HL-60 (cell line): ENCODE data around the gene GRIP2.

Source experiments
- GABPA ChIP-seq: IDR thresholded peaks from 2 replicates; pipeline ENCODE4 v1.6.1; 2012; ENCODE audit warnings: low read depth
- TF ChIP-seq, protein P1 (sequence below): IDR thresholded peaks from one replicate; pipeline ENCODE4 v1.5.1; 2011; ENCODE audit warnings: low read length, control low read depth, inconsistent platforms; ENCODE audit not compliant: insufficient read depth
- TF ChIP-seq, protein P2 (sequence below): IDR thresholded peaks from 2 replicates; pipeline ENCODE4 v1.6.1; 2012; ENCODE audit warnings: low read depth; ENCODE audit not compliant: insufficient replicate concordance

DNA sequence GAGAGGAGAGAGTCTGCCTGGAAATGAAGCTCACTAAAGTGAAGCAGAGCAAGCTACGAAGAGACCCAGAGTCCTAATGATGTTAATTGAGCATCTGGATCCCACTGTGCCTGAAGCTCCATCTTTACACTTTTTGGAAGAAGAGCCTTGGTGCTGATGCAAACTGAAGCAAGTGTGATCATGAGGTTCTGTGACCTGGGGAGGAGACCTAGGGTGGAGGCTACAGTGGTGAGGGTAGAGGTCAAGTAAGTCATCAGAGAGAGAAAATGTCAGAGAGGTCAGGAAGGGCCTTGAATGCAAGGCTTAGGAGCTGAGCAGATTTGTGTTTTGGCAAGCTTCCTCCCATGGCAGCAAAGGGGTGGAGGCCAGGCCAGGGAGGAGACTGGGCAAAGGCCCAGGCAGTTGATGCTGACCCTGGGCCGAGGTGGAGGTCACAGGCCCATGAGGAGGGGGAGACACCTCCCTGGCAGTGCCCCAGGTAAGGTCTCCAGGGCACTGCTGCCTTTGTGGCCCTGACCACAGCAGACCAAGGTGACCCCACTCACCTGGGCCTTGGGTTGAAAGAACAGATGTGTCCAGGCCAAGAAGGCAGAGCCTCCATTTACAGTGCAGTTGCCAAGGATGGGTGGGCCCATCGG is 1.6 kb downstream of the GRIP2 start:
- TF ChIP-seq, protein P1, sequence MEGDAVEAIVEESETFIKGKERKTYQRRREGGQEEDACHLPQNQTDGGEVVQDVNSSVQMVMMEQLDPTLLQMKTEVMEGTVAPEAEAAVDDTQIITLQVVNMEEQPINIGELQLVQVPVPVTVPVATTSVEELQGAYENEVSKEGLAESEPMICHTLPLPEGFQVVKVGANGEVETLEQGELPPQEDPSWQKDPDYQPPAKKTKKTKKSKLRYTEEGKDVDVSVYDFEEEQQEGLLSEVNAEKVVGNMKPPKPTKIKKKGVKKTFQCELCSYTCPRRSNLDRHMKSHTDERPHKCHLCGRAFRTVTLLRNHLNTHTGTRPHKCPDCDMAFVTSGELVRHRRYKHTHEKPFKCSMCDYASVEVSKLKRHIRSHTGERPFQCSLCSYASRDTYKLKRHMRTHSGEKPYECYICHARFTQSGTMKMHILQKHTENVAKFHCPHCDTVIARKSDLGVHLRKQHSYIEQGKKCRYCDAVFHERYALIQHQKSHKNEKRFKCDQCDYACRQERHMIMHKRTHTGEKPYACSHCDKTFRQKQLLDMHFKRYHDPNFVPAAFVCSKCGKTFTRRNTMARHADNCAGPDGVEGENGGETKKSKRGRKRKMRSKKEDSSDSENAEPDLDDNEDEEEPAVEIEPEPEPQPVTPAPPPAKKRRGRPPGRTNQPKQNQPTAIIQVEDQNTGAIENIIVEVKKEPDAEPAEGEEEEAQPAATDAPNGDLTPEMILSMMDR: no peak
- no peak for TF ChIP-seq GABPA
- TF ChIP-seq, protein P2, sequence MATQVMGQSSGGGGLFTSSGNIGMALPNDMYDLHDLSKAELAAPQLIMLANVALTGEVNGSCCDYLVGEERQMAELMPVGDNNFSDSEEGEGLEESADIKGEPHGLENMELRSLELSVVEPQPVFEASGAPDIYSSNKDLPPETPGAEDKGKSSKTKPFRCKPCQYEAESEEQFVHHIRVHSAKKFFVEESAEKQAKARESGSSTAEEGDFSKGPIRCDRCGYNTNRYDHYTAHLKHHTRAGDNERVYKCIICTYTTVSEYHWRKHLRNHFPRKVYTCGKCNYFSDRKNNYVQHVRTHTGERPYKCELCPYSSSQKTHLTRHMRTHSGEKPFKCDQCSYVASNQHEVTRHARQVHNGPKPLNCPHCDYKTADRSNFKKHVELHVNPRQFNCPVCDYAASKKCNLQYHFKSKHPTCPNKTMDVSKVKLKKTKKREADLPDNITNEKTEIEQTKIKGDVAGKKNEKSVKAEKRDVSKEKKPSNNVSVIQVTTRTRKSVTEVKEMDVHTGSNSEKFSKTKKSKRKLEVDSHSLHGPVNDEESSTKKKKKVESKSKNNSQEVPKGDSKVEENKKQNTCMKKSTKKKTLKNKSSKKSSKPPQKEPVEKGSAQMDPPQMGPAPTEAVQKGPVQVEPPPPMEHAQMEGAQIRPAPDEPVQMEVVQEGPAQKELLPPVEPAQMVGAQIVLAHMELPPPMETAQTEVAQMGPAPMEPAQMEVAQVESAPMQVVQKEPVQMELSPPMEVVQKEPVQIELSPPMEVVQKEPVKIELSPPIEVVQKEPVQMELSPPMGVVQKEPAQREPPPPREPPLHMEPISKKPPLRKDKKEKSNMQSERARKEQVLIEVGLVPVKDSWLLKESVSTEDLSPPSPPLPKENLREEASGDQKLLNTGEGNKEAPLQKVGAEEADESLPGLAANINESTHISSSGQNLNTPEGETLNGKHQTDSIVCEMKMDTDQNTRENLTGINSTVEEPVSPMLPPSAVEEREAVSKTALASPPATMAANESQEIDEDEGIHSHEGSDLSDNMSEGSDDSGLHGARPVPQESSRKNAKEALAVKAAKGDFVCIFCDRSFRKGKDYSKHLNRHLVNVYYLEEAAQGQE: no peak
